Type B pancreatic cell (in vitro differentiated cells): Measurements from ENCODE around the gene MGAT1. TPM values are rescaled to one million over a fixed set of nuclear protein-coding genes. Genes with fewer than 3 reads are reported as not detected.

Source experiments
- DNase-seq: peaks from one replicate; pipeline ENCODE4 v3.0.0; 2021; ENCODE audit warnings: mixed read lengths; ENCODE audit not compliant: unreplicated experiment; ENCODE audit errors: extremely low spot score
- H3K27ac Mint-ChIP-seq: 2 replicates; pipeline ENCODE4 v1.8.0; 2021; ENCODE audit warnings: mild to moderate bottlenecking, mixed read lengths
- H3K27me3 Mint-ChIP-seq: 2 replicates; pipeline ENCODE4 v1.8.0; 2021; ENCODE audit warnings: mixed read lengths
- H3K36me3 Mint-ChIP-seq: 2 replicates; pipeline ENCODE4 v1.8.0; 2021; ENCODE audit warnings: mixed read lengths
- H3K4me1 Mint-ChIP-seq: one replicate; pipeline ENCODE4 v1.8.0; 2021; ENCODE audit warnings: mixed read lengths; ENCODE audit not compliant: unreplicated experiment
- H3K4me3 Mint-ChIP-seq: 2 replicates; pipeline ENCODE4 v1.8.0; 2021; ENCODE audit warnings: mild to moderate bottlenecking, mixed read lengths
- H3K9me3 Mint-ChIP-seq: 2 replicates; pipeline ENCODE4 v1.8.0; 2021; ENCODE audit warnings: mixed read lengths
- total RNA-seq: library from RNA; stranded (reverse); gene quantifications from 2 replicates; pipeline ENCODE4 v1.2.1, GENCODE V29; 2021; ENCODE audit warnings: low replicate concordance
- TF ChIP-seq, protein P1 (sequence below): fragments of 200-600 bp; sonication (generic); conservative IDR thresholded peaks from 2 replicates; pipeline ENCODE4 v1.5.0; 2021; ENCODE audit warnings: antibody characterized with exemption, mild to moderate bottlenecking

MGAT1 gene
- total RNA-seq, 1 donor from 2014 or later, result 74.8 TPM

DNA sequence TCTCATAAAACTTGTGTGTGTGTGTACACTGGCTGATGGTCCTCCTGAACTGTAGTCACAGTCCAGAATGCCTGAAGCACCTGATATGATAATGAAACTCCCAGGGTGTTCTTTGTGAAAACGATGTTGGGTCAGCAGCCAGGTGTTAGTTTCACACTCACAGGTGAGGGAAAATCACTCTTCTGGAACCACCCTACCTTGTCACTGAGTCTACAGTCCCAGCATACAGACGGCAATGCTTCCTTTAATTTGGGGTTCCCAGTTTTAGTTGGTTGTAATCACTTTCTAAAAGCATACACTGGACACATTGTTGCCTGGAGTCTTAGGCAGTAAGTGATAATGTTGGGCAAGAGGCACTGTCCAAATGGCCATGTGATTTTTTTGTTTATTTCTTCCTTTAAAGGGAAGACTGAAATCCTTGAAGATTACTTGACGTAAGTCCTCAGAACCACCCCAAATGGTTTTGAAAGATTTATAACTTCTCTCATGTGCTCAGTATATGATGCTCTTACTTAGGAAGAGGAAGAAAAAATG lies 18.2 kb upstream of the MGAT1 start:
- TF ChIP-seq, protein P1, sequence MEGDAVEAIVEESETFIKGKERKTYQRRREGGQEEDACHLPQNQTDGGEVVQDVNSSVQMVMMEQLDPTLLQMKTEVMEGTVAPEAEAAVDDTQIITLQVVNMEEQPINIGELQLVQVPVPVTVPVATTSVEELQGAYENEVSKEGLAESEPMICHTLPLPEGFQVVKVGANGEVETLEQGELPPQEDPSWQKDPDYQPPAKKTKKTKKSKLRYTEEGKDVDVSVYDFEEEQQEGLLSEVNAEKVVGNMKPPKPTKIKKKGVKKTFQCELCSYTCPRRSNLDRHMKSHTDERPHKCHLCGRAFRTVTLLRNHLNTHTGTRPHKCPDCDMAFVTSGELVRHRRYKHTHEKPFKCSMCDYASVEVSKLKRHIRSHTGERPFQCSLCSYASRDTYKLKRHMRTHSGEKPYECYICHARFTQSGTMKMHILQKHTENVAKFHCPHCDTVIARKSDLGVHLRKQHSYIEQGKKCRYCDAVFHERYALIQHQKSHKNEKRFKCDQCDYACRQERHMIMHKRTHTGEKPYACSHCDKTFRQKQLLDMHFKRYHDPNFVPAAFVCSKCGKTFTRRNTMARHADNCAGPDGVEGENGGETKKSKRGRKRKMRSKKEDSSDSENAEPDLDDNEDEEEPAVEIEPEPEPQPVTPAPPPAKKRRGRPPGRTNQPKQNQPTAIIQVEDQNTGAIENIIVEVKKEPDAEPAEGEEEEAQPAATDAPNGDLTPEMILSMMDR, result no peak
- no peak overlapping the region for H3K4me3 Mint-ChIP-seq
- H3K27me3 Mint-ChIP-seq, result no peaks in the 10 kb centered on the region
- no peaks in the 10 kb centered on the region for H3K36me3 Mint-ChIP-seq
- H3K4me1 Mint-ChIP-seq, result peaks cover 55% of the 10 kb centered on the region
- no peak overlapping the region for H3K27ac Mint-ChIP-seq
- H3K9me3 Mint-ChIP-seq, result peaks cover under 1% of the 10 kb centered on the region
- no peak for DNase-seq

DNA sequence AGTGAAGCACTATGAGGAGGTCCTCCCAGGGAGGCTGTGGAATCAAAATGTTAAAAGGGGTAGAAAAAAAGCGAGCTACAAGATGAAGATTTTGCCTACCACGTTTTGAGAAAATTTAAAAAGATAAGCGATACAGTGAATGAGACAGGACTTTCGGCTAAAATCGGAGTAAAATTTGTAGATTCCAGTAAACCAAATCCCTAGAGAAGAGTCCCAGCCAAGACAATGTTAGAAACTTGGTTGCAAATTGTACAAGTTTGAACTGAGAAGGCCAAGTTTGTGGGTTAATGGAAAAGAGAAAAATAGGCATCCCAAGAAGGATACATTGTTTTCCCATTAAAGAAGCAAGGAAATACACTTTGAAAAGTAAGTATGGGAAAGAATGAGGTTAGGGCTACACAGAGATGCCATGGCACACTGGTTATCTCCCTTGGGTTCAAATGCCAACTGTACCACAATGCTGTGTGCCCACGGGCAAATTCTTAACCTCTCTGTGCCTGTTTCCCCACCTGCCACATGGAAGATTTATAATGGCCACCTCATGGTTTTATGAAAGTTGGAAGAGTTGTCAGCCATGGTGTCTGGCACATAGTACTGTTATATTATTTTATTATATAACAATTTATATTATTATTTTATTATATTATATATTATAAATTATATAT lies 16.2 kb upstream of the MGAT1 start:
- TF ChIP-seq, protein P1, result no peak
- Mint-ChIP-seq H3K4me3 (peak overlapping the region; percentile 12), H3K4me1 (peaks cover 51% of the 10 kb centered on the region), H3K27ac (no peak overlapping the region), H3K27me3 (no peaks in the 10 kb centered on the region), H3K36me3 (no peaks in the 10 kb centered on the region), H3K9me3 (no peaks in the 10 kb centered on the region)
- DNase-seq, result no peak

DNA sequence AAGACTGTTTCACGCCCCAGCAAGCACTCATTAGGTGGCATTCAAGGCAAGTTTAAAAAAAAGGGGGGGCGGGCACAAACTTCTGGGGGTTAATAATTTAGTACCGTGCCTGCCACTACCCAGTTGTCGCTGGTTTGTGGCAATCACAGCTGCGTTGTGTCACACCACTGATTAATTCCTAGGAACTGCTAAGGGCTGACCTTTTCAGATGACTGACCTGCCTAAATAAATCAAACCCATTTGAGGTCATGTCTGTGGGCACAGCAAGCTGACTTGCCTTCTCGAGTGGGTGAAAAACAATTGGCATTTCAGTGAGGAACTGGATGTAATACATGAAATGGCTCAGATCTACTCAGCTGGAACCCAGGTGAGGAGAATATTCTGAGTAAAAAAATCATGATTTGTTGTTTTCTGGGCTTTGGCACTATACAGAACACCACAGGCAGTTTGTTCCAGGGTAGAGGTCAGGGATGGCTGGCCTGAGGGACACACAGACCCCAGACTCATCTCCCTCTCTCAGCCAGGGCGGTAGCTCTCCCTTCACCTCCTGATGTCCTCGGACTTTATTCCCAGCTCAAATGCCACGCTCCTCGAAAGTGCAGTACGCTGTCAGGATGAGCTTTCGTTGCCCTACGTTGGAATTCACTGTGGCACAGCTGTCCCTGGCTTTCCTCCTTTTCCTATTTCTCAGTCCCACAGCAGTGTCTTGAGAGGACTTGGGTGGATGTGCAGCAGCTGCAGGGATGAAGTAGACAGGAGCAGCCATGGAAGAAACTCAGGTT lies 15.5 kb upstream of the MGAT1 start:
- H3K9me3 Mint-ChIP-seq, result no peaks in the 10 kb centered on the region
- peaks cover 51% of the 10 kb centered on the region for H3K4me1 Mint-ChIP-seq
- TF ChIP-seq, protein P1, result no peak
- peak overlapping the region; percentile 50 for H3K27ac Mint-ChIP-seq
- no peaks in the 10 kb centered on the region for H3K36me3 Mint-ChIP-seq
- peak overlapping the region; percentile 62 for H3K4me3 Mint-ChIP-seq
- no peak for DNase-seq
- no peaks in the 10 kb centered on the region for H3K27me3 Mint-ChIP-seq

DNA sequence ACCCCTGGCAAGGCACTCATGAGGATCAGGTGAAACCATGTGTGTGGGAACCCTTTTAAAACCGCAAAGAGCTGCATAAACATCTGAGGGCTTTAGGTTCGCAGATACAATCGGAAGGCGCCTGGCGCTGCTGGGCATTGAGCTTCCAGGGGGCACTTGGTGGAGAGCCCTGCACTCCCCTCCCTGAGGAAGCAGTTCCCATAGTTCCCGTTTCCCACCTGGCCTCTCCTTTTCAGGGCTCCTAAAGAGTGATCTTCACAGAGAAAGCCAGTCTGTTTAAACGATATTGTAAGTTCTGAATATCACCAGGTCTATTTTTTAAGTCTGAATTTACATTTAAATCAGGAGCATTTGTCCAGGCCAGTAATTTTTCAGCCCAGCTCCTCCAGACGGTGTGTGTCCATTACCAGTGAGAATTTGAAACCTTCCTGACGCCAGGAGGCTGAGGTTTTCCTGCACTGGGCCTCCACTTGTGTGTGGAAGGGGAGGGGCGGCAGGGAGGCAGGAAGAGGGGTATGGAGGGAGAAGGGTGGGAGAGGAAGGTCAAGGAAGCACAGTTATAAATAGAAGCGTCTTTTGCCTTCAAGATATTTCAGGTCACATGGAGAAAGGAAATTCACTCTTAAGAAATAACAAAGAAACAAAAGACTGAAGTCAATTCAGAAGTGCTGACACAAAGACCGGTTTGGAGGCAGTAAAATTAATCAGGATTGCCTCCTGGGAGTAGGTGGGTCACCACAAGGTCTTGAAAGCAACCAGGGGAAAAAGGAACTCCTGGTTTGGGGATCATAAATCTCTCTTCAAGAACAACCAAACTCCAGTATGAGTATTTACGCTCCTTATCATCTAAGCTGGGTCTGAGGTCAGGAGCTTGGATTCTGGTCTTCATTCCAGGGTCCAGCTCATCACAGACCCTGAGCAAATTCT lies 14.3 kb upstream of the MGAT1 start:
- no peak for DNase-seq
- TF ChIP-seq, protein P1, result peak; percentile 22
- Mint-ChIP-seq H3K4me1 (peaks cover 59% of the 10 kb centered on the region), H3K27ac (peak overlapping the region; percentile 89), H3K4me3 (peak overlapping the region; percentile 76), H3K9me3 (no peaks in the 10 kb centered on the region), H3K27me3 (no peaks in the 10 kb centered on the region), H3K36me3 (no peaks in the 10 kb centered on the region)

DNA sequence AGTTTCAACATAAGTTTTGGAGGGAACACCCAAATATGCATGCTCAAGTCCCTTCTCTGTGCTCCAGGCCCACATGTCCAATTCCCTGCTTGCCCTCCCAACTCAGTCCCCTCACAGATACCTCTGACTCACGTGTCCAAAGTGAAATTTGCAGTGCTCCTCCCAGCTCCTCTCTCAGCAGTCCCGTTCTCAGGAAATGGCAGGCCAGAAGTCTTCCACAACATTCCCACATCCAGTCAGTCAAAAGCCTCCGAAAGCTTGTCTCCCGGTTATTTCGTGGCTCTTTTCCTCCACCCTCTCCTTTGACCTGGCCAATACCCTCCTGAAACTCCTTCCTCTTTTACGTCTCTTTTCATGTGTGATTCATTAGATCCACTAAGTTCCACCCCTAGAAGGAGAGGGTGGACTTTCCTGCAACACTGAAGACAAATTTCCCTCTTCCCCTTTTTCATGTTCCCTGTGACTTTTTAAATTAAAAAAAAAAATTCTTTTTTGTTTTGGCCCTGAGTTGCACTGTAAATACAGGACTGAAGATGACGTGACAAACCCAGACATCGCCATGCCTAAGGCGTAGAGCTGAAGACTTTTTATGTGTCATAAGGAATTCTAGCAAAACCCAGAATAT lies 12.8 kb upstream of the MGAT1 start:
- Mint-ChIP-seq H3K9me3 (no peaks in the 10 kb centered on the region), H3K4me1 (peaks cover 63% of the 10 kb centered on the region), H3K27ac (peak overlapping the region; percentile 10), H3K27me3 (no peaks in the 10 kb centered on the region), H3K4me3 (peak overlapping the region; percentile 18), H3K36me3 (no peaks in the 10 kb centered on the region)
- TF ChIP-seq, protein P1, result no peak
- DNase-seq, result no peak
